Dendritic cell treated with granulocyte-macrophage colony-stimulating factor and Interleukin-4, amounts not matched to agents 40 ng/mL and 50 ng/mL, for 4 days (primary cell): ENCODE data around the gene ILF2.

Experiments
- H3K27ac Mint-ChIP-seq: one replicate; pipeline ENCODE4 v1.8.0; 2022; ENCODE audit warnings: mild to moderate bottlenecking, mixed read lengths
- H3K27me3 Mint-ChIP-seq: one replicate; pipeline ENCODE4 v1.8.0; 2022; ENCODE audit warnings: mild to moderate bottlenecking, mixed read lengths
- H3K36me3 Mint-ChIP-seq: one replicate; pipeline ENCODE4 v1.8.0; 2022; ENCODE audit warnings: low read depth, mixed read lengths
- H3K4me1 Mint-ChIP-seq: one replicate; pipeline ENCODE4 v1.8.0; 2022; ENCODE audit warnings: low read depth, mixed read lengths
- H3K4me3 Mint-ChIP-seq: one replicate; pipeline ENCODE4 v1.8.0; 2022; ENCODE audit warnings: mild to moderate bottlenecking, moderate library complexity, mixed read lengths
- H3K9me3 Mint-ChIP-seq: one replicate; pipeline ENCODE4 v1.8.0; 2022; ENCODE audit warnings: mixed read lengths
- intact Hi-C: fragments of 100-400 bp; cut with micrococcal nuclease; formaldehyde crosslinking; loops from one replicate; pipeline ENCODE4 v1.15.0; 2022

The ILF2 gene

DNA sequence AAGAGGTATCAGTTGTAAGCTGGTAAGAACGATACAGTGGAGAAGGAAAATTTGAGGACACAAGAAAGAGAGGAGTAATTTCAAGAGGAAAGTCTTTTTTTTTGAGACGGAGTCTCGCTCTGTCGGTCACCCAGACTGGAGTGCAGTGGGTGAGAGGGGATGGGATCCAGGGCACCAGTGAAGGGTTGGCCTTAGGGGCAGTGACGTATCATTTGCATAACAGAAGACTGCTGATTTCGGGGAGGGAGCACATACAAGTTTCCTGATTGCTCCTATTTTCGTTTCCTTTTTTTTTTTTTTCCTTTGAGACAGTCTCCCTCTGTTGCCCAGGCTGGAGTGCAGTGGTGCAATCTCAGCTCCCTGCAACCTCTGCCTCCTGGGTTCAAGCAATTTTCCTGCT lies 47.7 kb downstream of the ILF2 start:
- Mint-ChIP-seq H3K27ac (peak overlapping the region; percentile 37), H3K4me3 (peak overlapping the region; percentile 45), H3K36me3 (no peaks in the 10 kb centered on the region), H3K9me3 (no peaks in the 10 kb centered on the region), H3K4me1 (peaks cover 56% of the 10 kb centered on the region), H3K27me3 (peaks cover 18% of the 10 kb centered on the region)
- intact Hi-C loops, result no loop called here

GRCh38 chr1:153619171-153619570 lies 51.6 kb downstream of the ILF2 start:
- intact Hi-C loops, result no loop called here
- Mint-ChIP-seq H3K4me3 (no peak overlapping the region), H3K27ac (no peak overlapping the region), H3K9me3 (no peaks in the 10 kb centered on the region), H3K36me3 (no peaks in the 10 kb centered on the region), H3K4me1 (peaks cover 50% of the 10 kb centered on the region), H3K27me3 (peaks cover 2% of the 10 kb centered on the region)

DNA sequence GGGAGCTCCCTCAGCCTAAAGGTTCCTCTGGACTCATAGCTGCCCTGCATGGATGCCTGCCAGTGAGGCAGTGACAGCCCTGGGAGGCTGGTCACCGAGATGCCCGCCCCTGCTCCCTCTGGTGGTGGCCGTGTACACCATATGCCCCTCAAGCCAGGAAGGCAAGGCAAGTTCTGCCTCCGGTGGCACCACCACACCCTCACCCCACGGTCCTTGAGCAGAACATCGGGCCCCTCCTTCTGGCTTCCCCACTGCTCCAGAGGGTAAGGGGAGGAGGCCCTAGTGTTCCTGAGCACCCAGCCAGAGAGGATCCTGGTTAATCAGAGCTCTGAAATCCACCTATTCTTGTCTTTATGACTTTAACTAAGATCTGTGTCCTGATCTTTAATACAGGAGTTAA lies 53.1 kb downstream of the ILF2 start:
- no peaks in the 10 kb centered on the region for H3K9me3 Mint-ChIP-seq
- no peaks in the 10 kb centered on the region for H3K36me3 Mint-ChIP-seq
- H3K27ac Mint-ChIP-seq, result peak overlapping the region; percentile 36
- peaks cover 2% of the 10 kb centered on the region for H3K27me3 Mint-ChIP-seq
- intact Hi-C loops, result loop anchor here (1.0 to 2.0 kb wide), 2 partner anchors 45 to 106 kb away; no protein-coding TSS in a partner anchor
- no peak overlapping the region for H3K4me3 Mint-ChIP-seq
- peaks cover 34% of the 10 kb centered on the region for H3K4me1 Mint-ChIP-seq

DNA sequence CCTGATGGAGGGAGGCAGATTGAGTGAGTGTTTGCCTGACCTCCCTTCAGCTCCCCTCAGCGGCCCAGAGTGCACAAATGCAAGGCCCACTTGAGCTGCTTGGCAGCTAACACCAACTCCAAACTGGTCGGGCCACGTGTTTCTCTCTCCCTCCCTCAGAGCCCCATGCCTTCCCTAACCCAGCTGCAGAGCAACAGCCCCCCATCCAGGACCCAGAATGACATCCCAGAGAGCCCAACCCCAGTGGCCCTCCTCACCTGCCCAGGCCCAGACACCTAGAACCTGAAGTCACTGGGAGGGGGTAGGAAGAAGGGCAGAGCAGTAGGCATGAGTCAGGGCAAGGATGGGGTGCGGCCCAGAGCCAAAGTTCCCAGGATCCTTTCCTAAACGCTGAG lies 53.9 kb downstream of the ILF2 start:
- Mint-ChIP-seq H3K27ac (peak overlapping the region; percentile 36), H3K9me3 (no peaks in the 10 kb centered on the region), H3K4me1 (peaks cover 33% of the 10 kb centered on the region), H3K4me3 (no peak overlapping the region), H3K36me3 (no peaks in the 10 kb centered on the region), H3K27me3 (peaks cover 2% of the 10 kb centered on the region)
- intact Hi-C loops, result loop anchor here (1.0 to 2.0 kb wide), 2 partner anchors 44 to 106 kb away; no protein-coding TSS in a partner anchor

DNA sequence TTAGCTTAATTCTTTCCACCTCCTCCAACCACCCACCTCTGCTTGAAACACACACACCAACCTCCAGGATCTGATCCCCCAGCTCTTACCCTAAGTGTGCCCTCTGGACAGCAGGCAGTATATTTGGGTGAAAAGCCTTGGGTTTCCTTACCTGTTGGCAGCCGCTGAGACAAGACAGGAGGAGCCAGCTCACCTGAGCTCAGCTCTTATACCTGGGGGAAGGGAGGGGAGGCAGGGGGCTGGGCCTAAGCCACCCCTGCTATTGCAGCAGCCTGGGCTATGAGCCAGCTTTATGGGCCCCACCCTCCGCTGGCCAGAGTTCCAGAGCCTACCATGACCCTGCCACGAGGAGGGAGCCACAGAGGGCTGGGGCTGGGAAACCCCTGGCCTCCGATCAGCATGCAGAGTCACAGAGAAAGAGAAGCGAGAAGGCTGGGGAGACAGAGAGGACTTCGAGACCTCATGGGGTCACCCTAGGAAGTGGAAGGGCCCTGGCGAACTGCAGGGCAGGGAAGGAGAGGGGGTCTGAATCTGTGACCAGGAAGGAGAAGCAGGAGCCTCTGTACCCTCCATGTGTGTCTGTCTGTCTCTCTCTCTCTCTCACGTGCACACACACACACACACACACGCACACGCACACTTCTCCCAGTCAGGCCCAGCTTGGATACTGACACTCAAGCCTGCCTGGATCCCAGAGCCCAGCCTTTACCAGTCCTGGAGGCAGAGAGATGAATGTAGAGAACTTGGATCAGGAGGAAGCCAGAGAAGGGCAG lies 54.5 kb downstream of the ILF2 start, which contains the start of gene S100A14:
Gene S100A14 (minus strand): TSS at position 182 of the 773 bp plus-strand sequence. CDS start 467 bp downstream, outside the sequence.
- no peaks in the 10 kb centered on the region for H3K36me3 Mint-ChIP-seq
- intact Hi-C loops, result loop anchor here (2.0 kb wide), 1 partner anchor 44 kb away; no protein-coding TSS in a partner anchor
- no peaks in the 10 kb centered on the region for H3K9me3 Mint-ChIP-seq
- peaks cover 39% of the 10 kb centered on the region for H3K4me1 Mint-ChIP-seq
- H3K27ac Mint-ChIP-seq, result peak within 1 kb of the TSS; percentile 36
- peaks cover 2% of the 10 kb centered on the region for H3K27me3 Mint-ChIP-seq
- H3K4me3 Mint-ChIP-seq, result no peak within 1 kb of the TSS

GRCh38 chr1:153615406-153615805 lies 55.4 kb downstream of the ILF2 start:
- intact Hi-C loops, result no loop called here
- Mint-ChIP-seq H3K27ac (no peak overlapping the region), H3K9me3 (no peaks in the 10 kb centered on the region), H3K4me3 (no peak overlapping the region), H3K27me3 (peaks cover 2% of the 10 kb centered on the region), H3K4me1 (peaks cover 48% of the 10 kb centered on the region), H3K36me3 (no peaks in the 10 kb centered on the region)

GRCh38 chr1:153614906-153615305 lies 55.9 kb downstream of the ILF2 start:
- peaks cover 53% of the 10 kb centered on the region for H3K4me1 Mint-ChIP-seq
- intact Hi-C loops, result no loop called here
- H3K27ac Mint-ChIP-seq, result no peak overlapping the region
- H3K27me3 Mint-ChIP-seq, result peaks cover 2% of the 10 kb centered on the region
- no peaks in the 10 kb centered on the region for H3K9me3 Mint-ChIP-seq
- H3K4me3 Mint-ChIP-seq, result no peak overlapping the region
- no peaks in the 10 kb centered on the region for H3K36me3 Mint-ChIP-seq

GRCh38 chr1:153614189-153614900 lies 56.4 kb downstream of the ILF2 start:
- Mint-ChIP-seq H3K4me3 (no peak overlapping the region), H3K27ac (no peak overlapping the region)
- intact Hi-C loops, result no loop called here

DNA sequence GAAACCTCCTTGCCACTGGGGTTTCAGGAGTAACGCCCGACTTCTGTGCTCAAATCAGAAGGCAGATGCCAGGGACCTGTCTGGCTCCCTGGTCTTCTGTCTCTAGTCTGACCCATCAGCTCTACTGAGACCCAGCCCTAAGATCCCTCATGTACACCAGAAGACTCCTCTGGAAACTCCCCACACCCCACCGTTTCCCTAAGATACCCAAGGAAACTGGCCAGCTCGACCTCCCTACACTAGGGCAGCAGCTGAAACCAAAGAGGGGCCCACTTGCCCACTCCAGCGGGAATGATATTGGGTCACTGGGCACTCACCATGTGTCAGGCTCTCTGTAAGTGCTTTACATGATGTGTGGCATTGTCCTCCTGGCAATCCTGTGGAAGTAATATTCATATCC lies 57.4 kb downstream of the ILF2 start:
- intact Hi-C loops, result no loop called here
- Mint-ChIP-seq H3K36me3 (no peaks in the 10 kb centered on the region), H3K4me3 (no peak overlapping the region), H3K27ac (no peak overlapping the region), H3K9me3 (no peaks in the 10 kb centered on the region), H3K27me3 (peaks cover 2% of the 10 kb centered on the region), H3K4me1 (peaks cover 61% of the 10 kb centered on the region)

More at GRCh38 chr1:153614189-153614900, 56.4 kb downstream of the ILF2 start:
- peaks cover 2% of the 10 kb centered on the region for H3K27me3 Mint-ChIP-seq
- H3K4me1 Mint-ChIP-seq, result peaks cover 58% of the 10 kb centered on the region
- no peaks in the 10 kb centered on the region for H3K36me3 Mint-ChIP-seq
- no peaks in the 10 kb centered on the region for H3K9me3 Mint-ChIP-seq

- Mint-ChIP-seq H3K36me3 (no peaks in the 10 kb centered on the region), H3K27me3 (peaks cover 2% of the 10 kb centered on the region), H3K27ac (peak within 1 kb of the TSS; percentile 15), H3K4me1 (peaks cover 65% of the 10 kb centered on the region), H3K4me3 (no peak within 1 kb of the TSS), H3K9me3 (no peaks in the 10 kb centered on the region)
- intact Hi-C loops, result no loop called here
These were observed 58.0 kb downstream of the ILF2 start, which contains the start of gene S100A16 for GRCh38 chr1:153612755-153613331. Gene S100A16 (minus strand): TSS chr1:153613137. CDS start chr1:153608151, 4,986 bp downstream.

GRCh38 chr1:153612111-153612754 lies 58.6 kb downstream of the ILF2 start:
- peak overlapping the region; percentile 15 for H3K27ac Mint-ChIP-seq
- H3K27me3 Mint-ChIP-seq, result peaks cover 2% of the 10 kb centered on the region
- no peaks in the 10 kb centered on the region for H3K36me3 Mint-ChIP-seq
- no peak overlapping the region for H3K4me3 Mint-ChIP-seq
- H3K4me1 Mint-ChIP-seq, result peaks cover 60% of the 10 kb centered on the region
- intact Hi-C loops, result no loop called here
- H3K9me3 Mint-ChIP-seq, result no peaks in the 10 kb centered on the region
